ENCODE data around the gene EFNA1.
A peak's percentile ranks its signal among the peaks of the same experiment; 100 is the strongest.

Gene EFNA1

GRCh38 chr1:155127105-155127966 lies at the start of gene EFNA1:
EFNA1 (plus strand) TSS chr1:155127876; CDS start chr1:155127978, 102 bp downstream.
- no peak for DNase-seq (ENCODE audit: low read depth in 2 of 3, low spot score in 1 of 3)

- peak in 1 of 3 donors; percentile 40 for DNase-seq (ENCODE audit: low read depth in 2 of 3, low spot score in 1 of 3)
These were observed 49.0 kb upstream of the EFNA1 start, which contains the start of gene EFNA3 for GRCh38 chr1:155078469-155079209. EFNA3 (plus strand) TSS chr1:155078837; CDS start chr1:155078942, 105 bp downstream.

GRCh38 chr1:155079210-155079486 lies 48.5 kb upstream of the EFNA1 start:
- DNase-seq (ENCODE audit: low read depth in 2 of 3, low spot score in 1 of 3): no peak

GRCh38 chr1:155079487-155080311 lies 48.0 kb upstream of the EFNA1 start:
- DNase-seq (ENCODE audit: low read depth in 2 of 3, low spot score in 1 of 3): no peak

GRCh38 chr1:155080312-155081228 lies 47.1 kb upstream of the EFNA1 start:
- no peak for DNase-seq (ENCODE audit: low read depth in 2 of 3, low spot score in 1 of 3)

GRCh38 chr1:155081472-155082300 lies 46.0 kb upstream of the EFNA1 start:
- no peak for DNase-seq (ENCODE audit: low read depth in 2 of 3, low spot score in 1 of 3)

GRCh38 chr1:155082301-155083051 lies 45.2 kb upstream of the EFNA1 start:
- DNase-seq (ENCODE audit: low read depth in 2 of 3, low spot score in 1 of 3): no peak

GRCh38 chr1:155083052-155083541 lies 44.6 kb upstream of the EFNA1 start:
- no peak for DNase-seq (ENCODE audit: low read depth in 2 of 3, low spot score in 1 of 3)

GRCh38 chr1:155083865-155084721 lies 43.6 kb upstream of the EFNA1 start:
- DNase-seq (ENCODE audit: low read depth in 2 of 3, low spot score in 1 of 3): no peak

GRCh38 chr1:155084722-155085503 lies 42.8 kb upstream of the EFNA1 start:
- peak; percentile 84 to 89 (median 88) for DNase-seq (ENCODE audit: low read depth in 2 of 3, low spot score in 1 of 3)

GRCh38 chr1:155085504-155086127 lies 42.1 kb upstream of the EFNA1 start:
- peak; percentile 69 to 75 (median 73) for DNase-seq (ENCODE audit: low read depth in 2 of 3, low spot score in 1 of 3)

- peak in 2 of 3 donors; percentile 77 to 90 for DNase-seq (ENCODE audit: low read depth in 2 of 3, low spot score in 1 of 3)
These were observed 41.4 kb upstream of the EFNA1 start for GRCh38 chr1:155086128-155086741.

- no peak for DNase-seq (ENCODE audit: low read depth in 2 of 3, low spot score in 1 of 3)
These were observed 40.7 kb upstream of the EFNA1 start for GRCh38 chr1:155086856-155087535.

GRCh38 chr1:155091071-155092051 lies 36.3 kb upstream of the EFNA1 start:
- peak; percentile 74 to 88 (median 77) for DNase-seq (ENCODE audit: low read depth in 2 of 3, low spot score in 1 of 3)
